ENCODE results near the gene COL6A5. TPM values are rescaled to one million over a fixed set of nuclear protein-coding genes. Genes with fewer than 3 reads are reported as not detected.

Gene COL6A5
- total RNA-seq, 1 experiment from 2014 or later = not detected

- H4K20me1 ChIP-seq (ENCODE audit: insufficient read depth) = no peaks in the 10 kb centered on the region
- BruUV-seq (replicated peaks) = no TSS peak
- H3K4me3 ChIP-seq (replicated peaks in 1 of 2; ENCODE audit: low read depth in 1 of 2, low read length in 2 of 2) = no peak overlapping the region
- no peaks in the 10 kb centered on the region for H3K9me2 ChIP-seq (ENCODE audit: insufficient read depth)
- ChIA-PET POLR2A (no interaction called here), RAD21 (ENCODE audit: low non-redundant PET in 1 of 2, low total read pairs in 2 of 2, uncharacterized antibody in 2 of 2, unreplicated experiment in 2 of 2) (no interaction called here), CTCF (no interaction called here)
- no peak overlapping the region for H3K4me2 ChIP-seq (ENCODE audit: low read length)
- no peak for DNase-seq (ENCODE audit: low read depth, low spot score)
- H3K4me1 ChIP-seq (ENCODE audit: control insufficient read depth in 1 of 2, insufficient read depth in 2 of 2, low read length in 2 of 2) = no peaks in the 10 kb centered on the region
- H3K79me2 ChIP-seq (ENCODE audit: insufficient read depth, low read length) = no peaks in the 10 kb centered on the region
- H3K36me3 ChIP-seq (ENCODE audit: control insufficient read depth in 1 of 2, insufficient read depth in 2 of 2, low read length in 2 of 2) = no peaks in the 10 kb centered on the region
- intact Hi-C loops (cut with micrococcal nuclease) = no loop called here
- H3K27ac ChIP-seq (ENCODE audit: low read depth, low read length) = no peak overlapping the region
- TF ChIP-seq SIN3A (IDR thresholded peaks at IDR 0.05; ENCODE audit: low read depth) (no peak), POLR2AphosphoS5 (IDR thresholded peaks at IDR 0.05; ENCODE audit: low read depth, low read length) (no peak), CEBPB (IDR thresholded peaks at IDR 0.05; ENCODE audit: low read depth) (no peak), POLR2A (IDR thresholded peaks at IDR 0.05; ENCODE audit: borderline replicate concordance, extremely low read depth, insufficient read depth, insufficient read length) (no peak), ZNF274 (IDR thresholded peaks at IDR 0.05; ENCODE audit: low read depth, low read length) (no peak), SP1 (IDR thresholded peaks at IDR 0.05; ENCODE audit: low read depth) (no peak), SRF (IDR thresholded peaks at IDR 0.05; ENCODE audit: low read depth) (no peak), FOSL1 (IDR thresholded peaks at IDR 0.05; ENCODE audit: low read depth) (no peak), YY1 (IDR thresholded peaks at IDR 0.05; ENCODE audit: extremely low read depth, insufficient replicate concordance, low read depth, low read length) (no peak), MAX (IDR thresholded peaks at IDR 0.05) (no peak), CTCF (IDR thresholded peaks at IDR 0.05 in 2 of 3, conservative IDR thresholded peaks at IDR 0.05 in 1 of 3; ENCODE audit: borderline replicate concordance in 1 of 3, insufficient read depth in 1 of 3, low read depth in 2 of 3, low read length in 2 of 3) (no peak)
- TF ChIP-seq, protein P1, sequence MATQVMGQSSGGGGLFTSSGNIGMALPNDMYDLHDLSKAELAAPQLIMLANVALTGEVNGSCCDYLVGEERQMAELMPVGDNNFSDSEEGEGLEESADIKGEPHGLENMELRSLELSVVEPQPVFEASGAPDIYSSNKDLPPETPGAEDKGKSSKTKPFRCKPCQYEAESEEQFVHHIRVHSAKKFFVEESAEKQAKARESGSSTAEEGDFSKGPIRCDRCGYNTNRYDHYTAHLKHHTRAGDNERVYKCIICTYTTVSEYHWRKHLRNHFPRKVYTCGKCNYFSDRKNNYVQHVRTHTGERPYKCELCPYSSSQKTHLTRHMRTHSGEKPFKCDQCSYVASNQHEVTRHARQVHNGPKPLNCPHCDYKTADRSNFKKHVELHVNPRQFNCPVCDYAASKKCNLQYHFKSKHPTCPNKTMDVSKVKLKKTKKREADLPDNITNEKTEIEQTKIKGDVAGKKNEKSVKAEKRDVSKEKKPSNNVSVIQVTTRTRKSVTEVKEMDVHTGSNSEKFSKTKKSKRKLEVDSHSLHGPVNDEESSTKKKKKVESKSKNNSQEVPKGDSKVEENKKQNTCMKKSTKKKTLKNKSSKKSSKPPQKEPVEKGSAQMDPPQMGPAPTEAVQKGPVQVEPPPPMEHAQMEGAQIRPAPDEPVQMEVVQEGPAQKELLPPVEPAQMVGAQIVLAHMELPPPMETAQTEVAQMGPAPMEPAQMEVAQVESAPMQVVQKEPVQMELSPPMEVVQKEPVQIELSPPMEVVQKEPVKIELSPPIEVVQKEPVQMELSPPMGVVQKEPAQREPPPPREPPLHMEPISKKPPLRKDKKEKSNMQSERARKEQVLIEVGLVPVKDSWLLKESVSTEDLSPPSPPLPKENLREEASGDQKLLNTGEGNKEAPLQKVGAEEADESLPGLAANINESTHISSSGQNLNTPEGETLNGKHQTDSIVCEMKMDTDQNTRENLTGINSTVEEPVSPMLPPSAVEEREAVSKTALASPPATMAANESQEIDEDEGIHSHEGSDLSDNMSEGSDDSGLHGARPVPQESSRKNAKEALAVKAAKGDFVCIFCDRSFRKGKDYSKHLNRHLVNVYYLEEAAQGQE (IDR thresholded peaks at IDR 0.05; ENCODE audit: low read depth) = no peak
- TF ChIP-seq, protein P2, sequence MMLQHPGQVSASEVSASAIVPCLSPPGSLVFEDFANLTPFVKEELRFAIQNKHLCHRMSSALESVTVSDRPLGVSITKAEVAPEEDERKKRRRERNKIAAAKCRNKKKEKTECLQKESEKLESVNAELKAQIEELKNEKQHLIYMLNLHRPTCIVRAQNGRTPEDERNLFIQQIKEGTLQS (IDR thresholded peaks at IDR 0.05) = no peak
- TF ChIP-seq, protein P3, sequence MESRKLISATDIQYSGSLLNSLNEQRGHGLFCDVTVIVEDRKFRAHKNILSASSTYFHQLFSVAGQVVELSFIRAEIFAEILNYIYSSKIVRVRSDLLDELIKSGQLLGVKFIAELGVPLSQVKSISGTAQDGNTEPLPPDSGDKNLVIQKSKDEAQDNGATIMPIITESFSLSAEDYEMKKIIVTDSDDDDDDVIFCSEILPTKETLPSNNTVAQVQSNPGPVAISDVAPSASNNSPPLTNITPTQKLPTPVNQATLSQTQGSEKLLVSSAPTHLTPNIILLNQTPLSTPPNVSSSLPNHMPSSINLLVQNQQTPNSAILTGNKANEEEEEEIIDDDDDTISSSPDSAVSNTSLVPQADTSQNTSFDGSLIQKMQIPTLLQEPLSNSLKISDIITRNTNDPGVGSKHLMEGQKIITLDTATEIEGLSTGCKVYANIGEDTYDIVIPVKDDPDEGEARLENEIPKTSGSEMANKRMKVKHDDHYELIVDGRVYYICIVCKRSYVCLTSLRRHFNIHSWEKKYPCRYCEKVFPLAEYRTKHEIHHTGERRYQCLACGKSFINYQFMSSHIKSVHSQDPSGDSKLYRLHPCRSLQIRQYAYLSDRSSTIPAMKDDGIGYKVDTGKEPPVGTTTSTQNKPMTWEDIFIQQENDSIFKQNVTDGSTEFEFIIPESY (IDR thresholded peaks at IDR 0.05; ENCODE audit: extremely low read depth, insufficient replicate concordance, low read length) = no peak
- no peaks in the 10 kb centered on the region for H3K9me3 ChIP-seq (ENCODE audit: control insufficient read depth in 1 of 2, insufficient read depth in 1 of 2, low read depth in 1 of 2, low read length in 2 of 2)
- no peak overlapping the region for H3K9ac ChIP-seq (ENCODE audit: low read length)
- no peak for ATAC-seq
- no peak overlapping the region for H2AFZ ChIP-seq (ENCODE audit: low read depth, low read length, poor library complexity, severe bottlenecking)
- H3K27me3 ChIP-seq (ENCODE audit: insufficient read depth, low read length) = peaks cover 12% of the 10 kb centered on the region
Measured at GRCh38 chr3:130473416-130473815, 127.9 kb downstream of the COL6A5 start.
